SU-DHL-6 (cell line): ENCODE results near the gene LAMA3.

Experiments used
- H2AFZ ChIP-seq: fragments of 200-600 bp; sonication (generic); 2 replicates; pipeline ENCODE4 v1.6.1; 2014; ENCODE audit warnings: low read depth, mild to moderate bottlenecking, moderate library complexity, mixed read lengths, antibody characterized with exemption, low read length; ENCODE audit not compliant: severe bottlenecking
- H3F3A ChIP-seq: fragments of 200-600 bp; shearing (Covaris generic); 2 replicates; pipeline ENCODE4 v1.6.0; 2016; ENCODE audit warnings: antibody characterized with exemption, mild to moderate bottlenecking; ENCODE audit not compliant: insufficient read depth
- H3K27ac ChIP-seq: fragments of 200-600 bp; sonication (generic); 2 replicates; pipeline ENCODE4 v1.5.1; 2016; ENCODE audit warnings: low read depth, mild to moderate bottlenecking, low read length, moderate library complexity, mixed read lengths
- H3K27me3 ChIP-seq: fragments of 200-600 bp; sonication (generic), shearing (Covaris generic); 2 replicates; pipeline ENCODE4 v1.6.0; 2014; ENCODE audit warnings: mild to moderate bottlenecking, low read length
- H3K36me3 ChIP-seq: fragments of 200-600 bp; sonication (generic); 2 replicates; pipeline ENCODE4 v1.6.1; 2014; ENCODE audit warnings: mild to moderate bottlenecking, low read length, mixed read lengths
- H3K4me2 ChIP-seq: fragments of 300-600, 200-600 bp; shearing (Covaris generic), sonication (generic); 2 replicates; pipeline ENCODE4 v1.6.0; 2014; ENCODE audit warnings: low read length, low read depth, mild to moderate bottlenecking; ENCODE audit not compliant: poor library complexity, severe bottlenecking
- H3K4me3 ChIP-seq: fragments of 200-600 bp; sonication (generic); 2 replicates; pipeline ENCODE4 v1.5.1; 2014; ENCODE audit warnings: antibody characterized with exemption, low read length, mild to moderate bottlenecking, mixed read lengths; ENCODE audit not compliant: insufficient read depth, poor library complexity, severe bottlenecking
- H3K79me2 ChIP-seq: fragments of 200-600 bp; sonication (generic); 2 replicates; pipeline ENCODE4 v1.6.1; 2014; ENCODE audit warnings: mild to moderate bottlenecking, low read length, moderate library complexity; ENCODE audit not compliant: insufficient read depth
- H3K9ac ChIP-seq: fragments of 200-600 bp; sonication (generic); 2 replicates; pipeline ENCODE4 v1.7.0; 2014; ENCODE audit warnings: mild to moderate bottlenecking, low read length
- H3K9me2 ChIP-seq: fragments of 200-600 bp; sonication (generic); replicated peaks from 2 replicates; pipeline ENCODE4 v1.6.1; 2014; ENCODE audit warnings: low read length; ENCODE audit not compliant: insufficient read depth
- H3K9me3 ChIP-seq: fragments of 200-600 bp; sonication (generic); 2 replicates; pipeline ENCODE4 v1.6.1; 2014; ENCODE audit warnings: low read length, mixed read lengths; ENCODE audit not compliant: insufficient read depth
- H4K20me1 ChIP-seq: fragments of 200-600 bp; sonication (generic); 2 replicates; pipeline ENCODE4 v1.6.1; 2014; ENCODE audit warnings: low read depth, mild to moderate bottlenecking, antibody characterized with exemption, low read length, moderate library complexity, mixed read lengths
- CTCF ChIP-seq: fragments of 200-600 bp; sonication (generic); IDR thresholded peaks from one replicate; pipeline ENCODE4 v1.5.1; 2017; ENCODE audit warnings: antibody characterized with exemption, mild to moderate bottlenecking, low read length, moderate library complexity; ENCODE audit not compliant: insufficient read depth, poor library complexity, severe bottlenecking
- EZH2phosphoT487 ChIP-seq: fragments of 200-600 bp; sonication (generic), shearing (Covaris generic); conservative IDR thresholded peaks from 2 replicates; pipeline ENCODE4 v1.6.1; 2018; ENCODE audit warnings: mild to moderate bottlenecking, antibody characterized with exemption, low read length, moderate library complexity, mixed read lengths

LAMA3 gene

GRCh38 chr18:23932385-23933067, 243.3 kb downstream of the LAMA3 start:
- no peaks in the 10 kb centered on the region for H3K9me2 ChIP-seq
- no peak overlapping the region for H3K4me2 ChIP-seq
- H3K27ac ChIP-seq = no peak overlapping the region

GRCh38 chr18:23933407-23933806, 244.2 kb downstream of the LAMA3 start:
- no peaks in the 10 kb centered on the region for H3K9me2 ChIP-seq
- TF ChIP-seq EZH2phosphoT487 (no peak), CTCF (no peak)
- H2AFZ ChIP-seq = no peak overlapping the region
- no peaks in the 10 kb centered on the region for H3K36me3 ChIP-seq
- no peaks in the 10 kb centered on the region for H3K79me2 ChIP-seq
- no peak overlapping the region for H3K27ac ChIP-seq
- H3K4me2 ChIP-seq = no peak overlapping the region
- H3K27me3 ChIP-seq = no peaks in the 10 kb centered on the region
- no peaks in the 10 kb centered on the region for H3F3A ChIP-seq
- no peak overlapping the region for H3K9ac ChIP-seq
- H4K20me1 ChIP-seq = no peaks in the 10 kb centered on the region
- H3K9me3 ChIP-seq = no peaks in the 10 kb centered on the region
- no peak overlapping the region for H3K4me3 ChIP-seq

More at GRCh38 chr18:23932385-23933067, 243.3 kb downstream of the LAMA3 start:
- H3K9me3 ChIP-seq = no peaks in the 10 kb centered on the region
- H2AFZ ChIP-seq = no peak overlapping the region
- no peaks in the 10 kb centered on the region for H3K36me3 ChIP-seq
- TF ChIP-seq CTCF (no peak), EZH2phosphoT487 (no peak)
- H3K79me2 ChIP-seq = no peaks in the 10 kb centered on the region
- no peaks in the 10 kb centered on the region for H3K27me3 ChIP-seq
- H3K4me3 ChIP-seq = no peak overlapping the region
- H3F3A ChIP-seq = no peaks in the 10 kb centered on the region
- no peak overlapping the region for H3K9ac ChIP-seq
- H4K20me1 ChIP-seq = no peaks in the 10 kb centered on the region

- TF ChIP-seq CTCF (no peak), EZH2phosphoT487 (no peak)
Observed at GRCh38 chr18:23934252-23934651, 245.0 kb downstream of the LAMA3 start.

More at GRCh38 chr18:23934252-23934651, 245.0 kb downstream of the LAMA3 start:
- Histone ChIP-seq H2AFZ (no peak overlapping the region), H3K9me3 (no peaks in the 10 kb centered on the region), H4K20me1 (no peaks in the 10 kb centered on the region), H3F3A (no peaks in the 10 kb centered on the region), H3K9ac (no peak overlapping the region), H3K36me3 (no peaks in the 10 kb centered on the region), H3K4me2 (no peak overlapping the region), H3K79me2 (no peaks in the 10 kb centered on the region), H3K4me3 (no peak overlapping the region), H3K27me3 (no peaks in the 10 kb centered on the region), H3K27ac (no peak overlapping the region), H3K9me2 (no peaks in the 10 kb centered on the region)
